GM19438 (cell line): Measurements from ENCODE around the gene TMEM37.
"Not testable (repeated sequence)": the region's sequence is repeated elsewhere in the genome, so short reads cannot be mapped to it uniquely, and the experiment has no call there.

ENCODE experiments used
- ATAC-seq: cut with Tn5 transposase; IDR thresholded peaks from one replicate; pipeline ENCODE4 v1.9.1; 2021; ENCODE audit warnings: low read depth; ENCODE audit not compliant: unreplicated experiment

Gene TMEM37

GRCh38 chr2:119431155-119431975 lies at the start of gene TMEM37:
Gene TMEM37 (plus strand): TSS chr2:119431854. CDS start chr2:119431904, 50 bp downstream.
- peak; percentile 73 for ATAC-seq

- no peak for ATAC-seq
Measured at GRCh38 chr2:119383410-119384140, 48.1 kb upstream of the TMEM37 start.

DNA sequence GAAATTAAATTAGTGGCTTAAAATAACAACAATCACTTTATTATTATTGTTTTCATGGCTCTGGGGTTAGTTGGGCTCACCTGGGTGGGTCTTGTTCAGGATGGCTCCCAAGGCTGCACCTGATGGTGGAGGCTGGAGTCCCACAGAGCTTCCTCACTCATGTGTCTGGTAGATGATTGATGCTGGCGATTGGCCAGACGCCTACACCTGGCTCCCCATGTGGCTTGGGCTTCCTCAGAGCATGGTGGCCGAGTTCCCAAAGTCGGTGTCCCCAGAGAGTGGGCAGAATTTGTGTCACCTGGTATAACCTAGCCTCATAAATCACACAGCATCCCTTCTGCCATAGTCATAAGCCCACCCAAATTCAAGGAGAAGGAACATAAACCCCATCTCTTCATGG lies 46.7 kb upstream of the TMEM37 start:
- no peak for ATAC-seq

DNA sequence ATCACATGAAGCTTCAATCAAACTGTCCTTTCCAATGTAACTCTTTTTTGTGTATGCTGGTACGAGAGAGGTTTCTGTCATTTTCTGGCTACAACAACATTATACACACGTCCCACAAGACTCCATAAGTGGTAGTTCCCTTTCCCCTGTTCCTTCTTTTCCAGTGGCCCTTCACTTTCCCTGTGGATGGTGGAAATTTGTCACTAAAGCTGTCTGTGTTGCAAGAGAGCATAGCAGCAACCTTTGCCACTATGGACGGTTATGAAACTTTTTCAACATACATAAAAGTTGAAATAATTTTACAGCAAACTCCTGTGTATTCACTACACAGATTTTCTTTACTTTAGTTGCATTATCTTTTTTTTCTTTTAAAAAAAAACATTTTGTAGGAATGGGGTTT lies 46.2 kb upstream of the TMEM37 start:
- no peak for ATAC-seq

DNA sequence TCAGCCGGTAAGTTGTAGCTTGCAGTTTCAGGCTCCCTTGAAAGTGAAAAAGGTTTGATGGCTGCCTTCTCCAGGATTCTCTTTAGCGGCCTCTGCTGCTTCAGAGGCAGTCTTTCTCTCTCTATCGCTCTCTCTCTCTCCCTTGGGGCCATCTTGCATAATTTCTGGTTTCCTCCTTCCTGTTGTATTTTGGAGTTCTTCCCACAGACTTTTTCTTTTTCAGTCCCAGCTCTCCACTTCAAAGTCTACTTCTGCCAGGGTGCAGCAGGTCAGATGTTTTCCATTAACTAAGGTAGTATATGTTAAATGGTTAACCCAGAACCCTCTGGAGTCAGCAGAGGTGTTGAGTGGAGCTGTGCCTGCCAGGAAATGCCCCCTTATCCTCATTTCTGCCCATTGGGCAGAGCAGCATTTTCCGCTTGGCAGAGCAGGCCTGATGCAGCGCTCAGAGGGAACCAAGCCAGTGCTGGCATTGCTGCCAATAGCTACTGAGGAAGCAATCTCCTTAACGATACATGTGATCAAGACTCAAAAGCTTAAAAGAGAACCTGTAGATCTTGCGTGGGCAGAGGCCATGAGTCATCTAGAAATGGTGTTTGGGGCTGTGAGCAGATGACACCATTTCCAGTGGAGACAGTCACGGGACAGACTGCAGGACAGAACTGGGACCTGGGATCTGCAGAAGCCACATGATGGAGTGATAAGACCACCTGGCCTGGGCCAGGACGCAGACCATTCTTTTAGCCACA lies 44.1 kb upstream of the TMEM37 start:
- ATAC-seq: peak; percentile 74

- ATAC-seq: no peak
Measured at GRCh38 chr2:119389615-119390306, 41.9 kb upstream of the TMEM37 start.

DNA sequence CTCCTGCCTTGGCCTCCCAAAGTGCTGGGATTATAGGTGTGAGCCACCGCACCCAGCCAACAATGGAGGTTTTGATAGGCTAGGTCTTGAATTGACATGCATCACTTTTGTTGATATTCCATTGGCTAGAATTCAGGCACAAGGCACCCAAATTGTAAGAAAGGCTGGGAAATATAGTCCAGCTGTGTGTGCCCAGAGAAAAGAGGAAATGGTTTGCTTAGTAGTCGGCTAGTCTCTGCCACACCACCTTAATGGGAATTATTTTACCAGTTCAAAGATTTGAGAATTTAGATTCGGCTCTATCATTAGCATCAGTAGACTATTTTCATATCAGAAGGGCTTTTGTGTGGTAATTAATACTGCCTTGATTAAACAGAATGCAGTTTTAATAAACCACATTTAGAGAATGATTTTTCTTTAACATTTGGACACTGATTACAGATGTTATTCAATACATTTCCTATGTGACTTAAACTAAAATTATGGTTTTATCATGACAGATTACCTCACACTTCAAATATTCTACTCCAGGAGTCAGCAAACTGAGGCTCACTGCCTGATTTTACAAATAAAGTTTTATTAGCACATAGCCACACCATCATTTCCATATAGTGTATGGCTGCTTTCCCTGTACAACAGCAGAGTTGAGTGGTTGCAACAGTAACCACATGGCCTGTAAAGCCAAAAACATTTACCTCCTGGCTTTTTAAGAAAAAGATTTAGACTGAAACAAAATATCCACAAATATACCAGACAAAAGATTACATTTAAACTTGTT lies 37.5 kb upstream of the TMEM37 start:
- no peak for ATAC-seq

DNA sequence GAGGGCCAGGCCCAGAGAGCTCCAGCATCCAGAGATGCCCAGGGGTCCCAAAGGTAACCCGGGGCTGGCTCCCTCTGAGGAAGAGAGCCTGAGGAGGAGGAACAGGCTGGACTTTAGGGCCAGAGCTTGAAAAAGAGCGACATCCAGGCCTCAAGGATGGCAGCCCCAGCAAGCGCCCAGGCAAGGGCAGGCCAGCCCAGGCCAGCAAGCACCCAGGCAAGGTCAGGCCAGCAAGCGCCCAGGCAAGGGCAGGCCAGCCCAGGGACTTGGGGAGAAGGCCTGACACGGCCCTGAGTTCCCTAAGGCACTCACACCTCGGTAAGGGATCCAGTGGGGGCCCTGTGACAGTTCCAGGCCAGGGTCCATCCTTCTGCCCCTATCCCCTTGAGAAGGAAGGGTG lies 34.5 kb upstream of the TMEM37 start:
- ATAC-seq: no peak

DNA sequence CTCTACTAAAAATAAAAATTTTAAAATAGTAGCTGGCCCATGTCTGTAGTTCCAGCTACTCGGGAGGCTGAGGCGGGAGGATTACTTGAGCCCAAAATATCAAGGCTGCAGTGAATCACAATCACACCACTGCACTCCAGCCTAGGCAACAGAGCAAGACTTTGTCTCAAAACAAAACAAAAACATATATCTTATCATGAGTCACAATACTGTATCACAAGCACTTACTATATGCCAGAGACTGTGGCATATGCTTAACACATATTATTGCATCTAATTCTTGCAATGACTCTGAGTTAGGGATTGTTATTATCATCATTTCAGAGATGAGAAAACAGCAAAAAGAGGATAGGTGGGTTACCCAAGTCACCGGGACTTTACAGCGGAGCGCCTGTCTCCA lies 29.5 kb upstream of the TMEM37 start:
- no peak for ATAC-seq

GRCh38 chr2:119402645-119403560 lies 28.8 kb upstream of the TMEM37 start:
- ATAC-seq: no peak

- ATAC-seq: not testable (repeated sequence)
Measured at GRCh38 chr2:119403618-119404017, 28.0 kb upstream of the TMEM37 start.

DNA sequence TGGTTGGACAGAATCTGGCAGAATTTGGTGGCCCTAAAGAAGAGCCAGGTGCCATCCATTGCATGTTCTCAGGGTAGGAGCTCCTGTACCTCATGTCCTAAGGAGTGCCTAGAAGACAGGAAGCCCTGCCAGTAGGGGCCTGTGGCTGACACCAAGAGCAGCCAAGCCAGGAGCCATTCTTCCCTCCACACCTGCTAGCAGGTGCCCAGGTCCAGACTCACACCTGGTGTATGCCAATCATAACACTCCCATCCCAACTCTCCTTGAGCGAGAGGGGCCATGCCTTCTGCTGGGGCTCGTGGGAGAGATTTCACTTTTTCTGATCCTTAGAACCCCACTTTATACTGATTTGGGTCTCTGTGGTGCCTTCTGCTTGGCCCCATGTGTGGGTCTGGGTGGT lies 26.5 kb upstream of the TMEM37 start:
- no peak for ATAC-seq

GRCh38 chr2:119407430-119408220 lies 24.0 kb upstream of the TMEM37 start:
- ATAC-seq: no peak

DNA sequence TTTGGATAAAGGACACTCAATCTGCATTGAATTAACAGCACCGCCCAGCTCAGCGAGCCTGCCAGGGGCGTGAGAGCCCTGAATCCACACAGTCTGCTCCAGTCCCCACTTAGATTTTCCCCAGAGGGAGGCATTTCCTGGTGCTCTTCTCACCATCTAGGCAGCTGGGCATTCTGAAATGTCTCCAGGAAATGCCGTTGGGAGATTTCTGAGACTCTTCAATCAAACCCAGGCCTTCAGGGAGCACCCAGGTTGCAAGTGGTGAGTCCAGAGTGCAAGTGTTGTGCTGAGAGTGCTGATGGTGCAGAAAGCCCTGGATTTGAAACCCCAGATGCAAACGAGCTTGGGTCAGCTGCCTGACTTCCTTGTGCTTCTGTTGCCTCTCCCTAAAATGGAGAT lies 23.4 kb upstream of the TMEM37 start:
- no peak for ATAC-seq

- ATAC-seq: no peak
Measured at GRCh38 chr2:119409506-119409905, 22.1 kb upstream of the TMEM37 start.

GRCh38 chr2:119414894-119415293 lies 16.8 kb upstream of the TMEM37 start:
- no peak for ATAC-seq

DNA sequence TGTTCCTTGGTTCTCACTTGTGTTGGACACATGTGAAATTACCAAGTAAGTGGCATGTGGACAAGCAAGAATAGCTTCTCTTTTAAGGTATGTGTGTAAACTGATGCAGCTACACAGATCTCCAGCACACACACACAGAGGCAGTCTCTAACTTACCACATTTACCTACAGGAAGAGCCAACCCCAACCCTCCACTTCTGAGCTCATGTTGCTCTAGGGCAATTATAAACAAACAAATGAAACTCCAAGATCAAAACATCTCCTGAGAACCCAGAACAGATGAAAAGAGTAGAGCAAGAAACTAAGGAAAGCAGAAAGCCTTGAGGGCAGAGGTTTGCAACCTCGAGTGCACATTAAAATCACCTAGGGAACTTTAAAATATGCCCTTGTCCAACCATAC lies 16.0 kb upstream of the TMEM37 start:
- ATAC-seq: no peak

- ATAC-seq: no peak
Measured at GRCh38 chr2:119416299-119416923, 15.2 kb upstream of the TMEM37 start.
